ENCODE measurements around the gene MAGEA2.
"Not testable (repeated sequence)": the region's sequence is repeated elsewhere in the genome, so short reads cannot be mapped to it uniquely, and the experiment has no call there.

The MAGEA2 gene

GRCh38 chrX:152700390-152700789, 53.3 kb downstream of the MAGEA2 start:
- not testable (repeated sequence) for H3K27ac ChIP-seq; H3K4me3 ChIP-seq; H3K36me3 ChIP-seq (ENCODE audit: insufficient read depth, low read length); H3K9me3 ChIP-seq (ENCODE audit: low read depth, low read length); H3K9ac ChIP-seq (ENCODE audit: insufficient read length); DNase-seq (ENCODE audit: low read depth, low spot score)

Data from SK-N-MC (cell line).